Epithelial cell of proximal tubule (primary cell): ENCODE results near the gene HEATR1. TPM values are rescaled to one million over a fixed set of nuclear protein-coding genes. Genes with fewer than 3 reads are reported as not detected.

Experiments
- DNase-seq: peaks from one replicate; pipeline ENCODE4 v3.0.0-alpha.2; 2011; ENCODE audit warnings: low read depth
- H3K4me3 ChIP-seq: 2 replicates; pipeline ENCODE4 v1.5.1; 2011; ENCODE audit warnings: low read depth, mild to moderate bottlenecking, low read length
- CTCF ChIP-seq: conservative IDR thresholded peaks from 2 replicates; pipeline ENCODE4 v1.5.1; 2012; ENCODE audit warnings: low read depth, mild to moderate bottlenecking, low read length
- total RNA-seq: library from RNA; depleted of rRNA; stranded (reverse); fragments of >200 nt; gene quantifications from 2 replicates; pipeline ENCODE4 v1.2.3, GENCODE V29; 2015

HEATR1 gene
- total RNA-seq, 1 donor from 2014 or later: 34.9 TPM

DNA sequence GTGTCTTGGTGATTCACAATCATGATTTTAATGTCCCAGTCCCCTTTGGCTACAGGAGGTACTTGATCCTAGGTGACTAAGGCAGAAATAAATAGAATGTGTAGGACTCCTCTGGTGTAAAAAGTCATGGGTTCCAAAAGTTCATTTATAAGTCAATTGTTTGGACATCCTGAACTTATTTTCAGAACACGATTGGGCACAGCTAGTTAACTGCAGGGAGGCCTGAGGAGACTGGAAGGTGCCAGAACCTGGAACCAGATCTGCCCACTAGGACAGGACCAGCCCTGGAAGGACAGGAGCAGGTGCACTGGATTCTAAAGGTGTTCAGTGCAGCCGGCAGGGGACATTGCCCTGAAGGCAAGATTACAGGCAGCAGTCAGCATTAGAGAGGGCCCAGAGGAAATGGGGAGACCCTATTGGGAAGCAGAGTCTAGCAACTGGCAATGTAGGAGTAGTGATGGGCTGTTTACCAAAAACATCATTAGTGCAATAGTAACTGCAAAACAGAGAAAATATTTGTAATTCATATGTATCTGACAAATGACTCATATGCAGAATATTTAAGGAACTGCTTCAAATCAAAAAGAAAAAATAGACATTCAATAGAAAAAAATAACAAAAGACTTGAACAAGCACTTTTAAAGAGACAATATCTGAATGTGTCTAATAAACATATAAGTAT lies 23.6 kb upstream of the HEATR1 start:
- H3K4me3 ChIP-seq: no peak overlapping the region
- TF ChIP-seq CTCF: no peak
- no peak for DNase-seq

GRCh38 chr1:236623371-236624166 lies 19.3 kb upstream of the HEATR1 start:
- no peak for DNase-seq
- no peak overlapping the region for H3K4me3 ChIP-seq
- TF ChIP-seq CTCF: no peak

- no peak for DNase-seq
- no peak for TF ChIP-seq CTCF
- no peak overlapping the region for H3K4me3 ChIP-seq
Observed at GRCh38 chr1:236622407-236622806, 18.1 kb upstream of the HEATR1 start.

DNA sequence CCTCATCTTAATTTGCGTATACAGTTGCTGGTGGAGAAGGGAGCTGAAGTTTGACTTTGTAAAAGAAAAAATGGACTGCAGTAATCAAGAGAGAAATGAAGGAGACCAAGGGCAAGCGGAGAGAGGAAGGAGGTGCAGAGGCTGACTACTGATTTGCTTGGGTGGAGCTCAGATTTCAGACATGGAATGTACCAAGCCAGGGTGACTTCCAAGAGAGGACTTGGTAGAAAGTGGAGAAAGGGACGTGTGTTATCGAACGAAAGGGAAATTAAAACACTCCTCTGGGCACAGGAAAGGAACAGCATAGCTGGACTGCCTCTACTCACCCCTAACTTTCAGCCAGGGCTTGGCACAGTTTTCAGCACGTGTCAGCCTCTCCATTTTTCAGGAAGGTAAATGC lies 15.1 kb upstream of the HEATR1 start:
- H3K4me3 ChIP-seq: no peak overlapping the region
- no peak for DNase-seq
- no peak for TF ChIP-seq CTCF

DNA sequence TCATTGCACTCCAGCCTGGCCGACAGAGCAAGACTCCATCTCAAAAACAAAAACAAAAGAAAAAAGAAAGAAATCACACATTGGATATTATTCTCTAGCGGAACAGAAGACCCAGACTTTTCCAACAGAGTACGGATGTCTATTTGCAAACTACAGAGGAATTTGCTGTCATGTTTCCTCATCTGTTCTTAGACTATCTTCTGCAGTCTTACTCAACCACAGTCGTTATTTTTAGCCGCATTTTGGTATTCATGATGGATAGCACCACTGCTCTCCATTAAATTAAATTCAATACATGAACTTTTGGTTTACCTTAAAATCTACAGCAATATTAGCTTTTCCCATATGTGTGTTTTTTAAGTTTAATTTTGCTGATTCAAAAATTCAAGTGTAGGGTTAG lies 14.2 kb upstream of the HEATR1 start:
- no peak overlapping the region for H3K4me3 ChIP-seq
- no peak for TF ChIP-seq CTCF
- DNase-seq: no peak

DNA sequence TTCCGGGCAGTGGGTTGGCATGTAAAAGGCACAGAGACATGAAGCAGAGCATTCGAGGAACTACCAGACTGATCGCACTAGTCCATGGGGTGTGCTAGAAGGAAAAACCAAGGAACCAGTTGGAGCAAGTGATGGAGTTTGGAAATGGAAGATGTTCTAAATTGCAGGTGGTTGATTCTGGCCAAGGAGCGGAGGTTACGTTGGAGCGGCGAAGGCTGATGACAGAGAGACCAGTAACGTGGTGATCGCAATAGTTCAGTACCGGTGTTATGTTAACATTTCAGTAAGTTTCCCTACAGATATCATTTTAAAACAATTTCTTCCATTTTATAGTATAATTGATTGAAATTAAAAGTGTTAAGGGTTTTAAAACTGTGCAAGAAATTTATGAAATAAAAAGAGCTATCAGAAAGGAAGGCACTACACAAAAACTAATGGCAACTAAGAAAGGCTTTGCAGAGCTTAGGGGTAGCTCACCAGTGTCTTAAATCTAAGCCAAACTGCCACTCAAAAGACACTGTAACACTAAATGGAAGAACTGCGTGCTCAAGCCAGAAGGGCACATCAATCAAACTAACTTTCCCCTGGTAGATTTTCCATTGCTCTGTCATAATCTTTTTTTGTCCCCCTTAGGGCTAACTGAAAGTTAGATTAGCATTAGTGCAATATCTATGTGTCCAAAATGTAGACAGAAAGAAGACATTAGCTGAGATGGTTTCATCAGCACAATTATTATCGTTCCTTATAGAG lies 11.3 kb upstream of the HEATR1 start:
- no peak overlapping the region for H3K4me3 ChIP-seq
- DNase-seq: no peak
- TF ChIP-seq CTCF: no peak
